Adrenal gland (tissue), 12 donors: ENCODE results near the gene SCAPER. TPM values are rescaled to one million over a fixed set of nuclear protein-coding genes. Genes with fewer than 3 reads are reported as not detected.

Experiments used
- DNase-seq, 7 donors: peaks; one replicate each; pipeline ENCODE4 v3.0.0-alpha.2; 2019 to 2020
- H3K27ac ChIP-seq, 5 donors: fragments of 200-600 bp; sonication (generic) in 4 of 5; 1 replicate in 3 of 5; 2 replicates in 2 of 5; pipeline versions ENCODE4 v1.5.1 to v1.8.0; 2016 to 2020; ENCODE audit warnings: mild to moderate bottlenecking in 1 of 5
- H3K27me3 ChIP-seq: fragments of 200-600 bp; 2 replicates; pipeline ENCODE4 v1.8.0; 2021
- H3K36me3 ChIP-seq, 2 donors: fragments of 200-600 bp; replicated peaks in 1 of 2; 1 replicate in 1 of 2; 2 replicates in 1 of 2; pipeline versions ENCODE4 v1.5.1 to v1.8.0; 2018 to 2022
- H3K4me1 ChIP-seq, 2 donors: fragments of 200-600 bp; replicated peaks in 1 of 2; 1 replicate in 1 of 2; 2 replicates in 1 of 2; pipeline versions ENCODE4 v1.5.1 to v1.8.0; 2018 to 2021
- H3K4me3 ChIP-seq, 4 donors: fragments of 200-600 bp; sonication (generic) in 3 of 4; one replicate each; pipeline ENCODE4 v1.5.1; 2016 to 2018
- H3K9me3 ChIP-seq, 3 donors: fragments of 200-600 bp; sonication (generic) in 1 of 3; replicated peaks in 1 of 3; 1 replicate in 2 of 3; 2 replicates in 1 of 3; pipeline versions ENCODE4 v1.5.1 to v1.8.0; 2016 to 2021
- CTCF ChIP-seq, 6 experiments: fragments of 450-650 bp in 4 of 6; fragments of 200-600 bp in 2 of 6; sonication (generic) in 1 of 6; IDR thresholded peaks; 1 replicate in 5 of 6; 2 replicates in 1 of 6; pipeline versions ENCODE4 v1.5.1 to v1.8.0; 2016 to 2021; ENCODE audit warnings: antibody characterized with exemption in 6 of 6, mild to moderate bottlenecking in 2 of 6, moderate library complexity in 1 of 6
- POLR2A ChIP-seq, 2 donors: fragments of 450-650 bp; IDR thresholded peaks; one replicate each; pipeline ENCODE4 v1.6.1; 2017; ENCODE audit warnings: antibody characterized with exemption in 2 of 2, mild to moderate bottlenecking in 2 of 2, moderate library complexity in 1 of 2
- WGBS, 4 donors: extraction: QIAGEN DNeasy Blood & Tissue Kit in 2 of 4; methylation state at CpG; one replicate each; pipeline versions ENCODE4 v1.1.5 to v1.1.7; 2013 to 2017; 5-methylcytosine and 5-hydroxymethylcytosine counted together
- intact Hi-C, 2 donors: fragments of 100-400 bp; cut with DNase I; formaldehyde crosslinking; loops; one replicate each; pipeline versions ENCODE4 v1.14.1 to v1.15.0; 2022 to 2023
- polyA plus RNA-seq, 3 donors: library from polyadenylated mRNA; stranded (reverse); fragments of 200-250 nt in 2 of 3; fragments of 350-450 nt in 1 of 3; fragmentation: Illumina TruSeq in 1 of 3; extraction: RNeasy Lipid Tissue Mini Kit (QIAGEN cat#74804) in 1 of 3; gene quantifications; one replicate each; pipeline ENCODE4 v1.2.3, GENCODE V29; 2013 to 2014
- total RNA-seq, 9 donors: library from RNA; depleted of rRNA in 4 of 9; stranded (reverse); fragments of >200 nt in 4 of 9; fragments of 120-200 nt in 1 of 9; fragmentation: NEBNext Ultra II Directional in 1 of 9; extraction: Animal tissue kit (Norgen Biotek cat#: 25700) in 1 of 9; gene quantifications; one replicate each; pipeline versions ENCODE4 v1.1.0 to v1.2.4, GENCODE V29; 2013 to 2023
- donor health status: healthy with polysubstance abuse.
- donor health status: Bipolar disorder and iron deficiency.
- donor health status: DM: yes; HTN: yes; CAD: no.
- donor health status: DM: no; HTN: no; CAD: no.
- donor health status: DM: no; HTN: no; CAD: no.
- donor health status: DM: yes; HTN: yes; CAD: no.

The SCAPER gene
- total and polyA plus RNA-seq, 12 donors: 3.9 to 95.3 (median 24.1) TPM

- no peak for TF ChIP-seq CTCF (IDR thresholded peaks at IDR 0.05)
- H3K9me3 ChIP-seq: no peaks in the 10 kb centered on the region
- WGBS, 4 donors: 68 to 82% (median 76%) methylated on average over 4 of the region's 4 CpGs
These were observed 576.2 kb downstream of the SCAPER start for GRCh38 chr15:76328958-76329357.

DNA sequence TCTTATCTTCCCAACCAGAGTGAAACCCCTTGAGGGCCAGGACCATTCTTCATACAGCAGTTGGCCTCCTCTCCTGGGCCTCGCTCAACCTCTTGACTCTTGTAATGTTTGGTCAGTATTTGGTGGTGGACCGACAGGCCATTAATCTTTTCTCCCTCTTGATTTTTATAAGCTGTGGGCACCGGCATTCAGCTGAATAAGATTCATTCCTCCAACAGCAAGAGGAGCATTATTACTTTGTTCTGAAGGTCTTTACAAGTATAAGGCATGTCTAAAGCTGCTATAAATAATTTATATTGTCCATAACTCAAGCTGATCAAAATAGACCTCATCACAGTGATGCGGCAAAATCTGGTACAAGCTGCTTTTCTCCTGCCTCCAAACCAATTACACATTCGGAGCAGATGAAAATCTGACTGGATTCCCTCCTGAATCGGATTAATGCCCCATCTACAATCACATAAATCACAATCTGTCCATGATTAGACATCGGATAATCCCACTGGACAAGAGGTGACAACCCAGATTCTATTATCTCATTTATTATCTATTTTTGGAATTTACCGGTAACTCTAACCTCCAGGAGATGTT, 576.9 kb downstream of the SCAPER start:
- Histone ChIP-seq H3K27me3 (peaks cover 20% of the 10 kb centered on the region), H3K4me1 (no peaks in the 10 kb centered on the region), H3K36me3 (no peaks in the 10 kb centered on the region), H3K9me3 (no peaks in the 10 kb centered on the region), H3K4me3 (no peak overlapping the region), H3K27ac (no peak overlapping the region)
- intact Hi-C loops: no loop called here
- DNase-seq: no peak
- TF ChIP-seq CTCF (IDR thresholded peaks at IDR 0.05): no peak
- no peak for TF ChIP-seq POLR2A (IDR thresholded peaks at IDR 0.05)
- 80 to 86% (median 83%) methylated on average over 8 of the region's 8 CpGs for WGBS, 4 donors

More at GRCh38 chr15:76328958-76329357, 576.2 kb downstream of the SCAPER start:
- H3K4me1 ChIP-seq: no peaks in the 10 kb centered on the region
- H3K27ac ChIP-seq: no peak overlapping the region
- H3K4me3 ChIP-seq: no peak overlapping the region
- peak in 1 of 7 donors; percentile 4 for DNase-seq
- intact Hi-C loops: no loop called here
- no peaks in the 10 kb centered on the region for H3K36me3 ChIP-seq
- H3K27me3 ChIP-seq: peaks cover 24% of the 10 kb centered on the region

DNA sequence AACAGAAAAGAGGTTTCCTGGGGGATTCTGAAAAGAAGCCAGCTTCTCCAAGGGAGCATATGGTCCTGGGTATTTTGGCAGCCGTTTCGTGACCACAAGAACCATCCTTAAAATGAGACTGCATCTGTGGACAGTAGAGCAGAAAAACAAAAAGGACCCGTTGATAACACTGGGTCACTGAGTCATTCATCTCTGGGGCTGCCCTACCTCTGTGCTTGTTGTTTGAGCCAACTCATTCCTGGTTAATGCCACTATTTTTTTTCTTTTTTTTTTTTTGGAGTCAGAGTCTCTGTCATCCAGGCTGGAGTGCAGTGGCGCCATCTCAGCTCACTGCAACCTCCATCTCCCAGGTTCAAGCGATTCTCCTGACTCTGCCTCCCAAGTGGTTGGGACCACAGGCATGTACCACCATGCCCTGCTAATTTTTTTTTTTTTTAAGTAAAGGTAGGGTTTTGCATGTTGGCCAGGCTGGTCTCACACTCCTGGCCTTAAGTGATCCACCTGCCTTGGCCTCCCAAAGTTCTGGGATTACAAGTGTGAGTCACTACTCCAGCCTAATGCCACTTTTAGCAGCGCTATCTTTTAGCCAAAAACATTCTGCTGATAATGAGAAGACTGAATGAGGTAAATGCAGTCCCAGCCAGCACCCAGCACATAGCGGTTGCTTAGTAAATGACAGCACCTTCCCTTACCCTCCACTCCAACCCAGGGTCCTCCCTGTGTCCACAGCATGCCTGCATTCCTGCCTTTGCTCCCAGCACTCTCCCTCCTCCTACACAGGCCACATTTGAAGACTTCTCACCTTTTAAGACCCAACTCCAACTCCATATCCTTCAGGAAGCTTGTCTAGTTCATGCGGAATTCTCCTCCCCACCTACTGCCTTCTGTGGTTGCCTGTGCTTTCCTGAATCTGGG, 577.7 kb downstream of the SCAPER start:
- H3K27me3 ChIP-seq: peaks cover 20% of the 10 kb centered on the region
- no peaks in the 10 kb centered on the region for H3K36me3 ChIP-seq
- peak in 1 of 7 donors; percentile 4 for DNase-seq
- H3K4me3 ChIP-seq: no peak overlapping the region
- WGBS, 4 donors: 68 to 77% (median 71%) methylated on average over 8 of the region's 8 CpGs
- TF ChIP-seq POLR2A (IDR thresholded peaks at IDR 0.05) (no peak), CTCF (IDR thresholded peaks at IDR 0.05) (no peak)
- H3K4me1 ChIP-seq: no peaks in the 10 kb centered on the region
- H3K9me3 ChIP-seq: no peaks in the 10 kb centered on the region
- intact Hi-C loops: no loop called here
- no peak overlapping the region for H3K27ac ChIP-seq

DNA sequence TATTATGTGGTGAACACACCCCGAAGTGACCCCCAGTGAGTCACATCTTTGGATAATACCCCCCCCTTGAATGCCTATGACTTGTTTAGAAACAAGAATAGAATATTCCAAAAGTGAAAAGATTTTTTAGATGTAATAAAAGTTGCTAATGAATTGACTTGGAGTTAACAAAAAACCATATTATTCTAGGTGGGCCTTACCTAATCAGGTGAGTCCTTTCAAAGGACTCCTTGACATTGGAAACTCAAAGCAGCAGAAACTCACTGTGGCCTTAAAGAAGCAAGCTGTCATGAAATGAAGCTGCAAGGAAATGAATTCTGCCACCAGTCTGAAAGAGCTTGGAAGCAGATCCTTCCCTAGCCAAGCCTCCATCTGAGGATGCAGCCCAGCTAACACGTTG, 579.4 kb downstream of the SCAPER start:
- 52 to 75% (median 65%) methylated on average over 2 of the region's 2 CpGs for WGBS, 4 donors
- H3K27me3 ChIP-seq: peaks cover 20% of the 10 kb centered on the region
- H3K4me1 ChIP-seq: no peaks in the 10 kb centered on the region
- H3K36me3 ChIP-seq: no peaks in the 10 kb centered on the region
- H3K27ac ChIP-seq: no peak overlapping the region
- H3K4me3 ChIP-seq: no peak overlapping the region
- no peaks in the 10 kb centered on the region for H3K9me3 ChIP-seq
- TF ChIP-seq POLR2A (IDR thresholded peaks at IDR 0.05) (no peak), CTCF (IDR thresholded peaks at IDR 0.05) (no peak)
- DNase-seq: no peak
- intact Hi-C loops: no loop called here
